Fibroblast of skin of abdomen (primary cell): Measurements from ENCODE around the gene RGS1.

Experiments
- DNase-seq: peaks from one replicate; pipeline ENCODE4 v3.0.0-alpha.2; 2013

Gene RGS1

DNA sequence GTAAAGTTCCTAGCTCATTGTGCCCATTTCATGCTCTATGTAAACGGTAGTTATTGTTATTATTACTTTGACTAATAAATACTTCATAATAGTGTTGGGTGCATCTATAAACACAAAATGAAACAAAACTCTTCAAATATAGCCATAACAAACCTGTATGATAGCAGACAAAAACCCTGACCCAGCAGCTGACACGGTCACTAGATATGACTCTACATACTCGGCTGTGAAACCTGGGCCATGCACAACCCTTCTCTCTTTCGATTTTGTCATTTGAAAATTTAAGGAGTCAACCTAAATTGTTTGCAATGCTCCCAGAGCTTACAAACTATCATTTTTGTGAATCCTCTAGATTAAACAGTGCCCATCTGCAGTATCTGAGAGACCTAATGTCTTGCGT is 52.3 kb downstream of the RGS1 start:
- no peak for DNase-seq

- no peak for DNase-seq
These were observed 53.0 kb downstream of the RGS1 start for GRCh38 chr1:192628396-192629057.

- DNase-seq = no peak
These were observed 54.0 kb downstream of the RGS1 start for GRCh38 chr1:192629612-192630011.
